T-helper 17 cell (primary cell): ENCODE data around the gene KCNE4. TPM values are rescaled to one million over a fixed set of nuclear protein-coding genes. Genes with fewer than 3 reads are reported as not detected.

Experiments used
- ATAC-seq: fragments of 150-1000 bp; cut with Tn5 transposase; 2 replicates; pipeline ENCODE4 v1.10.0; 2021; ENCODE audit warnings: mild to moderate bottlenecking, moderate library complexity
- DNase-seq, 3 donors: peaks; one replicate each; pipeline versions ENCODE4 v3.0.0 to v3.0.0-alpha.2; 2020 to 2021
- H3K9me3 ChIP-seq: one replicate; pipeline ENCODE4 v1.7.0; 2013; ENCODE audit warnings: low read length, mild to moderate bottlenecking; ENCODE audit not compliant: control insufficient read depth, poor library complexity, severe bottlenecking
- H3K27ac Mint-ChIP-seq: one replicate; pipeline ENCODE4 v1.8.0; 2022; ENCODE audit warnings: mild to moderate bottlenecking, moderate library complexity, mixed read lengths
- H3K27me3 Mint-ChIP-seq: one replicate; pipeline ENCODE4 v1.8.0; 2022; ENCODE audit warnings: mixed read lengths
- H3K36me3 Mint-ChIP-seq: one replicate; pipeline ENCODE4 v1.8.0; 2022; ENCODE audit warnings: low read depth, mixed read lengths
- H3K4me1 Mint-ChIP-seq: one replicate; pipeline ENCODE4 v1.8.0; 2022; ENCODE audit warnings: mild to moderate bottlenecking, mixed read lengths
- H3K4me3 Mint-ChIP-seq: one replicate; pipeline ENCODE4 v1.8.0; 2022; ENCODE audit warnings: mild to moderate bottlenecking, moderate library complexity, mixed read lengths
- total RNA-seq, 4 donors: library from RNA in 2 of 4; stranded (reverse) in 2 of 4; gene quantifications; one replicate each; pipeline ENCODE4 v1.2.3 and lab custom pipeline; 2022 to 2026

Gene KCNE4
- total RNA-seq, 2 donors from 2014 or later: not detected

GRCh38 chr2:223090540-223091235, 38.7 kb downstream of the KCNE4 start:
- no peaks in the 10 kb centered on the region for H3K36me3 Mint-ChIP-seq
- H3K4me3 Mint-ChIP-seq: no peak overlapping the region
- no peaks in the 10 kb centered on the region for H3K4me1 Mint-ChIP-seq
- no peak overlapping the region for H3K27ac Mint-ChIP-seq
- DNase-seq (no peak), ATAC-seq (no peak)
- no peaks in the 10 kb centered on the region for H3K9me3 ChIP-seq
- H3K27me3 Mint-ChIP-seq: peaks cover 18% of the 10 kb centered on the region

- peaks cover 10% of the 10 kb centered on the region for H3K27me3 Mint-ChIP-seq
- H3K36me3 Mint-ChIP-seq: no peaks in the 10 kb centered on the region
- no peaks in the 10 kb centered on the region for H3K9me3 ChIP-seq
- no peak overlapping the region for H3K4me3 Mint-ChIP-seq
- H3K4me1 Mint-ChIP-seq: no peaks in the 10 kb centered on the region
- H3K27ac Mint-ChIP-seq: no peak overlapping the region
- DNase-seq: no peak
- ATAC-seq: no peak
Measured at GRCh38 chr2:223092667-223093066, 40.7 kb downstream of the KCNE4 start.

GRCh38 chr2:223093436-223094241, 41.6 kb downstream of the KCNE4 start:
- no peak for ATAC-seq
- peaks cover 18% of the 10 kb centered on the region for H3K27me3 Mint-ChIP-seq
- H3K9me3 ChIP-seq: no peaks in the 10 kb centered on the region

GRCh38 chr2:223095207-223095606, 43.2 kb downstream of the KCNE4 start:
- Mint-ChIP-seq H3K4me3 (no peak overlapping the region), H3K27ac (no peak overlapping the region), H3K36me3 (no peaks in the 10 kb centered on the region), H3K4me1 (no peaks in the 10 kb centered on the region), H3K27me3 (peaks cover 18% of the 10 kb centered on the region)
- ATAC-seq: no peak
- DNase-seq: no peak
- no peaks in the 10 kb centered on the region for H3K9me3 ChIP-seq

More at GRCh38 chr2:223093436-223094241, 41.6 kb downstream of the KCNE4 start:
- Mint-ChIP-seq H3K4me1 (no peaks in the 10 kb centered on the region), H3K27ac (no peak overlapping the region), H3K36me3 (no peaks in the 10 kb centered on the region), H3K4me3 (no peak overlapping the region)
- DNase-seq: no peak

- H3K4me1 Mint-ChIP-seq: no peaks in the 10 kb centered on the region
- H3K4me3 Mint-ChIP-seq: no peak overlapping the region
- no peaks in the 10 kb centered on the region for H3K9me3 ChIP-seq
- H3K27ac Mint-ChIP-seq: no peak overlapping the region
- no peaks in the 10 kb centered on the region for H3K36me3 Mint-ChIP-seq
- peaks cover 18% of the 10 kb centered on the region for H3K27me3 Mint-ChIP-seq
- DNase-seq (no peak), ATAC-seq (no peak)
Measured at GRCh38 chr2:223096235-223096970, 44.4 kb downstream of the KCNE4 start.

- no peaks in the 10 kb centered on the region for H3K9me3 ChIP-seq
- Mint-ChIP-seq H3K27me3 (peaks cover 18% of the 10 kb centered on the region), H3K36me3 (no peaks in the 10 kb centered on the region), H3K4me3 (no peak overlapping the region), H3K4me1 (no peaks in the 10 kb centered on the region), H3K27ac (no peak overlapping the region)
- DNase-seq (no peak), ATAC-seq (no peak)
Measured at GRCh38 chr2:223097888-223098383, 45.9 kb downstream of the KCNE4 start.

- no peak for DNase-seq
- ATAC-seq: no peak
- Mint-ChIP-seq H3K36me3 (no peaks in the 10 kb centered on the region), H3K27ac (no peak overlapping the region), H3K4me1 (no peaks in the 10 kb centered on the region), H3K27me3 (peaks cover 14% of the 10 kb centered on the region), H3K4me3 (no peak overlapping the region)
- no peaks in the 10 kb centered on the region for H3K9me3 ChIP-seq
Measured at GRCh38 chr2:223099561-223099960, 47.6 kb downstream of the KCNE4 start.

GRCh38 chr2:223100061-223100511, 48.1 kb downstream of the KCNE4 start:
- DNase-seq (no peak), ATAC-seq (no peak)
- Mint-ChIP-seq H3K4me1 (no peaks in the 10 kb centered on the region), H3K36me3 (no peaks in the 10 kb centered on the region), H3K27me3 (peaks cover 12% of the 10 kb centered on the region), H3K4me3 (no peak overlapping the region), H3K27ac (no peak overlapping the region)
- H3K9me3 ChIP-seq: no peaks in the 10 kb centered on the region

- DNase-seq (no peak), ATAC-seq (no peak)
- H3K36me3 Mint-ChIP-seq: no peaks in the 10 kb centered on the region
- H3K27me3 Mint-ChIP-seq: peaks cover 12% of the 10 kb centered on the region
- no peak overlapping the region for H3K4me3 Mint-ChIP-seq
- no peak overlapping the region for H3K27ac Mint-ChIP-seq
- H3K9me3 ChIP-seq: no peaks in the 10 kb centered on the region
- no peaks in the 10 kb centered on the region for H3K4me1 Mint-ChIP-seq
Measured at GRCh38 chr2:223101340-223102039, 49.5 kb downstream of the KCNE4 start.

- Mint-ChIP-seq H3K27me3 (peaks cover 12% of the 10 kb centered on the region), H3K27ac (no peak overlapping the region), H3K36me3 (no peaks in the 10 kb centered on the region), H3K4me1 (no peaks in the 10 kb centered on the region), H3K4me3 (no peak overlapping the region)
- no peaks in the 10 kb centered on the region for H3K9me3 ChIP-seq
- DNase-seq (no peak), ATAC-seq (no peak)
Measured at GRCh38 chr2:223102040-223102400, 50.0 kb downstream of the KCNE4 start.

GRCh38 chr2:223102450-223102849, 50.5 kb downstream of the KCNE4 start:
- Mint-ChIP-seq H3K4me1 (no peaks in the 10 kb centered on the region), H3K36me3 (no peaks in the 10 kb centered on the region), H3K27ac (no peak overlapping the region), H3K27me3 (peaks cover 10% of the 10 kb centered on the region), H3K4me3 (no peak overlapping the region)
- no peaks in the 10 kb centered on the region for H3K9me3 ChIP-seq
- no peak for ATAC-seq
- no peak for DNase-seq

GRCh38 chr2:223104336-223105132, 52.5 kb downstream of the KCNE4 start:
- ATAC-seq: no peak

More at GRCh38 chr2:223104336-223105132, 52.5 kb downstream of the KCNE4 start:
- no peaks in the 10 kb centered on the region for H3K27me3 Mint-ChIP-seq
- H3K4me3 Mint-ChIP-seq: no peak overlapping the region
- no peaks in the 10 kb centered on the region for H3K4me1 Mint-ChIP-seq
- DNase-seq: no peak
- no peak overlapping the region for H3K27ac Mint-ChIP-seq
- H3K9me3 ChIP-seq: no peaks in the 10 kb centered on the region
- no peaks in the 10 kb centered on the region for H3K36me3 Mint-ChIP-seq
